GM19351 (cell line): Measurements from ENCODE around the gene PLA2G12B.
"Not testable (repeated sequence)": the region's sequence is repeated elsewhere in the genome, so short reads cannot be mapped to it uniquely, and the experiment has no call there.

Experiments used
- ATAC-seq: cut with Tn5 transposase; IDR thresholded peaks from one replicate; pipeline ENCODE4 v1.9.1; 2021; ENCODE audit warnings: mild to moderate bottlenecking, moderate library complexity; ENCODE audit not compliant: unreplicated experiment

The PLA2G12B gene

DNA sequence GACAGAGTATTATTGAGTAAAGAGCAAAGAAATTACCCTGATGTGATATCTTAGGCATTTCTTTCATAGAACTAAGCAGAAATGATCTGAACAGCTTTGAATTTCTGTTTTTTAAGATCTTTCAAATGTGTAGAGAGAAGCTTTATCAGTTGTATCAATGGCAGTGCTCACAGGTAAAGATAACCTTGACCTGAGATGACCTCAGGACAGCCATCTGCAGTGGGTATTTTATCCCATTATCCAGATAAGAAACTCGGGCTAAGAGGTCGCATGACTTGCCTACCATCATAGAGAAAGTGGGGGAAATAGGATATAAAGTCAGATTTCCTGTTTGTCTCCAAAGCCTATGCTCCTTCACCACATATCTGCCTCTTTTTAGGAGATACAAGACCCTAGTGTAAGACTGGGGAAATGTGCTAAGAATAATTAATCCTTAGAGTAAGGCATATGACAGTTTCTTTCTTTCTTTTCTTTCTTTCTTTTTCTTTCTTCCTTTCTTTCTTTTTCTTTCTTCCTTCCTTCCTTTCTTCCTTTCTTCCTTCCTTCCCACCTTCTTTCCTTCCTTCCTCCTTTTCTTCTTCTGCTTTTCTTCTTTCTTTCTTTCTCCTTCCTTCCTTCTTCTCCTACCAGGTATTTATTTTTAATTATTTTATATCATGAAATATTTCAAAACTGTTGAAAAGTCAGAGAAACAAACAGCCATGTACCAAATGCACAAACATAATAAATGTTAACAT is 10.9 kb downstream of the PLA2G12B start:
- ATAC-seq, result no peak

DNA sequence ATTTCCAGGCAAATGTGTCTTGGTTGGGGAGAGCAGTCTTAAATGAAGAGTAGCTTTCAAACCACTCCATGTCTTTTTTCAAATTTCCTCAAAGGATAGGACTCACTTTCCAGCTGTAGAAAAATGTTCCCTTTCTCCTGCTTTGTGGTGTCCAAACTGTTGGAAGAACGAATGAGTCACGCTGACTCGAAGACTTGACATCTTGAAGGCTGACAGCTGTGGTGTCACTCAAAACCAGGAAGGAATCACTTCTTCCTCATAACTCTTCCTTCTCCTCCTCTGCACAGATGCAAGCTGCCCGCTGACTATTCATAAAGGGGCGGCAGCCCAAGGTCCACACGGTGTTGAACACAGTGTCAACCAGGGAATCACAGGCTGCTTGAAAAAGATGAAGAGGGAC is 19.2 kb downstream of the PLA2G12B start:
- ATAC-seq, result no peak

DNA sequence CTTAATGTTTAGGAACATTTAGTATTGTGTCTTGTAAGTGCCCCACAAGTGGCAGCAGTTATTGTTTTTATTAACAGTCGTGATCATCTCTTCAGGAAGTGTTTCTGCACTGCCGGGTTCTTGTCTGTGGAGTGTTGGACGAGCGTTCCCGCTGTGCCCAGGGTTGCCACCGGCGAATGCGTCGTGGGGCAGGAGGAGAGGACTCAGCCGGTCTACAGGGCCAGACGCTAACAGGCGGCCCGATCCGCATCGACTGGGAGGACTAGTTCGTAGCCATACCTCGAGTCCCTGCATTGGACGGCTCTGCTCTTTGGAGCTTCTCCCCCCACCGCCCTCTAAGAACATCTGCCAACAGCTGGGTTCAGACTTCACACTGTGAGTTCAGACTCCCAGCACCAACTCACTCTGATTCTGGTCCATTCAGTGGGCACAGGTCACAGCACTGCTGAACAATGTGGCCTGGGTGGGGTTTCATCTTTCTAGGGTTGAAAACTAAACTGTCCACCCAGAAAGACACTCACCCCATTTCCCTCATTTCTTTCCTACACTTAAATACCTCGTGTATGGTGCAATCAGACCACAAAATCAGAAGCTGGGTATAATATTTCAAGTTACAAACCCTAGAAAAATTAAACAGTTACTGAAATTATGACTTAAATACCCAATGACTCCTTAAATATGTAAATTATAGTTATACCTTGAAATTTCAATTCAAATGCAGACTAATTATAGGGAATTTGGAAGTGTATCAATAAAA is 22.2 kb downstream of the PLA2G12B start:
- no peak for ATAC-seq

- ATAC-seq, result no peak
These were observed 24.3 kb downstream of the PLA2G12B start for GRCh38 chr10:72930276-72930675.

GRCh38 chr10:72928798-72929197 is 25.8 kb downstream of the PLA2G12B start:
- no peak for ATAC-seq

GRCh38 chr10:72927485-72927884 is 27.1 kb downstream of the PLA2G12B start:
- ATAC-seq, result no peak

GRCh38 chr10:72925951-72926465 is 28.6 kb downstream of the PLA2G12B start:
- no peak for ATAC-seq

DNA sequence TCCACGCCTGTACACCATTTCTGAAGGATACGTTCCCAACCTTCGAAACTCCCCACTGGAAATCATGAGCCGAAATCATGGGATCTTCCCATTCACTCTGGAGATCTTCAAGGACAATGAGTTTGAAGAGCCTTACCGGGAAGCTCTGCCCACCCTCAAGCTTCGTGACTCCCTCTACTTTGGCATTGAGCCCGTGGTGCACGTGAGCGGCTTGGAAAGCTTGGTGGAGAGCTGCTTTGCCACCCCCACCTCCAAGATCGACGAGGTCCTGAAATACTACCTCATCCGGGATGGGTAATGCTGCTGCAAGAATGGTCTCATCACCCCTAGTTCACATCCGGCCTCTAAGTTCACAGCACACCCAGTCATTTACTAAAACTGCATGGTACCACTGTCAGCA is 30.3 kb downstream of the PLA2G12B start:
- no peak for ATAC-seq

DNA sequence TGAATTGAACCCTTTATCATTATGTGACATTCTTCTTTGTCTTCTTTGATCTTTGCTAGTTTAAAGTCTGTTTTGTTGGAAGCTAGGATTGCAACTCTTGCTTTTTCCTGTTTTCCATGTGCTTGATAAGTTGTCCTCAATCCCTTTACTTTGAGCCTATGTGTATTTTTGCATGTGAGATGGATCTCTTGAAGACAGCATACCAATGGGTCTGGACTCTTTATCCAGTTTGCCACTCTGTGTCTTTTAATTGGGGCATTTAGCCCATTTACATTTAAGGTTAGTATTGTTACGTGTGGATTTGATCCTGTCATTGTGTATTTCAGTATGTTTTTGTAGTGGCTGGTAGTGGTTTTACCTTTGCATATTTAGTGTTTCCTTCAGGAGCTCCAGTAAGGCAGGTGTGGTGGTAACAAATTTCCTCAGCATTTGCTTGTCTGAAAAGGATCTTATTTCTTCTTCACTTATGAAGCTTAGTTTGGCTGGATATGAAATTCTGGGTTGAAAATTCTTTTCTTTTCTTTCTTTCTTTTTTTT is 33.4 kb downstream of the PLA2G12B start:
- ATAC-seq, result not testable (repeated sequence)

- no peak for ATAC-seq
These were observed 36.3 kb downstream of the PLA2G12B start for GRCh38 chr10:72918352-72918751.

GRCh38 chr10:72917803-72918332 is 36.7 kb downstream of the PLA2G12B start:
- ATAC-seq, result not testable (repeated sequence)

DNA sequence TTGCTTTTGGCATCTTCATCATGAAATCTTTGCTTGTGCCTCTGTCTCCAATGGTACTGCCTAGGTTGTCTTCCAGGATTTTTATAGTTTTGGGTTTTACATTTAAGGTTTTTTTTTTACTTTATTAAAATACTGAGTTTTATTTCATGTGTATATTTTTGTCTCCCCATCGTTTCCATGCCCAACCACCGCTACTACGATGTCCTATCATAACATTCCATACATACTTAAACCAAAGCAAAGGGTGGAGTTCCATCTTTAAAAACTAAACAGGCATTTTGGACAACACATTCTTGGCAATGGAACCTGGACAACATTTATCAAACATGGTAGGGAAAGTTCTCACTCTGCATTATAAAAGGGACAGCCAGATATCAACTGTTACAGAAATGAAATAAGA is 37.4 kb downstream of the PLA2G12B start:
- not testable (repeated sequence) for ATAC-seq

DNA sequence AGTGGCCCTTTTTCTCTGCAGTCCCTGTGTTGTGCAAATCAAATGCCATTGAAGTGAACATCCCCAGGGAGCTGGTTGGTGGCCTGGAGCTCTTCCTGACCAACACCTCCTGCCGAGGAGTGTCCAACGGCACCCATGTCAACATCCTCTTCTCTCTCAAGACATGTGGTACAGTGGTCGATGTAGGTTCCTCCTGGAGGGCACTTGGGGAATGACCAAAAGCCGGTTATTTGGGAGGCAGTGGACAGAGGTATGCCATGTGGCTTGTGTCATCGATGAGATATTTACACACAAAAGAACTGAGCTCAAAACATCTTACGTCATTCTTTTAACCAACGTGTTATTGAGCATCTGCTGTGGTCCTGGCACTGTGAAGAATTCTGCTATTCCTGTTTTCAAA is 41.3 kb downstream of the PLA2G12B start:
- ATAC-seq, result no peak

DNA sequence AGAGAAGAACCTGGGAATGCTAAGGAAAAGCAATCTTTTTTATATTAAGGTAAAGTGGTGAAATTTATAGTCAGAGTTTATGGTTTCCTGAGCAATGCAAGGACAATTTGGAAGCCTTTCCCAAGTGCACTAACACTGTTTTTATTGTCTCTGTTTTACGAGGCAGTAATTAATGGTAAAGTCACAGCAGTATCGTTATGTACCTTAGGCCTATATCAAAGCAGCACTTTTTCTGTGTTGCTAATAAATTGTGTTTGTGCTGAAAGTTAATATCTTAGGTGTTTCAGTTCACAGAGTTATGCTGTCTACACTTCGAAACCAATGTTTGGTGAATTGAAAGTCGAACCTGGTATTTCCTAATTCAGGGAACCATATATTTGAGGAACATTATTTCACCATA is 41.9 kb downstream of the PLA2G12B start:
- ATAC-seq, result no peak

GRCh38 chr10:72911758-72912157 is 42.8 kb downstream of the PLA2G12B start:
- ATAC-seq, result no peak

DNA sequence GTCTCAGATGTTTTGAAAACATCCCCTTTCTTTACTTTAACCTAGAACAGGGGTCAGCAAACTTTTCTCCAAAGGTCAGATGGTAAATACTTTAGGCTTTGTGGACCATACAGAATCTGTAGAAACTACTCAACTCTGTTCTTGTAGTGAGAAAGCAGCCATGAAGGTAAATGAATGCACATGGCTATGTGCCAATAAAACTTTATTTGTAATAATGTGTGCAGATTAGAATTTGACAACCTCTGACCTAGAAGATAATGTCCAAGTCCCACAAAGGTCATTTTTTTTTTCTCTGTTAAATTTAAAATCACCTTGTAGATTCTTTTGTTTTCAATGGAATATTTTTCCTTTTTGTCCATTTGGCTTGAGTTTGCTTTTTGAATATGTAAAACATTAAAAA is 43.9 kb downstream of the PLA2G12B start:
- no peak for ATAC-seq

DNA sequence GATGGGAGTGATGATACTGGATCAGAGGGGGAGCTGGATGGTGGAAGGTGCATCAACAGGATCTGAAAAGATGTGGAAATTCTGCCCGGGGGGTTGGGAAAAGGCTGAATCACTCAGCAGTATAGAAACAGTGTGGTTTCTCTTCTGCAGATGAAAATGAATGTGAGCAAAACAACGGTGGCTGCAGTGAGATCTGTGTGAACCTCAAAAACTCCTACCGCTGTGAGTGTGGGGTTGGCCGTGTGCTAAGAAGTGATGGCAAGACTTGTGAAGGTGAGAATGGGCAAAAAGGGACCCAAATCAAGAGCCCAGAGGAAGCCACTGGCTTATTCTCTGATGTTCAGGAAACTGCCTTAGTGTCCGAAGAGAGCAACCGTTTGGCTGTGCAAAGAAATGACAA is 48.2 kb downstream of the PLA2G12B start:
- ATAC-seq, result no peak

GRCh38 chr10:72904806-72905205 is 49.8 kb downstream of the PLA2G12B start:
- ATAC-seq, result no peak

DNA sequence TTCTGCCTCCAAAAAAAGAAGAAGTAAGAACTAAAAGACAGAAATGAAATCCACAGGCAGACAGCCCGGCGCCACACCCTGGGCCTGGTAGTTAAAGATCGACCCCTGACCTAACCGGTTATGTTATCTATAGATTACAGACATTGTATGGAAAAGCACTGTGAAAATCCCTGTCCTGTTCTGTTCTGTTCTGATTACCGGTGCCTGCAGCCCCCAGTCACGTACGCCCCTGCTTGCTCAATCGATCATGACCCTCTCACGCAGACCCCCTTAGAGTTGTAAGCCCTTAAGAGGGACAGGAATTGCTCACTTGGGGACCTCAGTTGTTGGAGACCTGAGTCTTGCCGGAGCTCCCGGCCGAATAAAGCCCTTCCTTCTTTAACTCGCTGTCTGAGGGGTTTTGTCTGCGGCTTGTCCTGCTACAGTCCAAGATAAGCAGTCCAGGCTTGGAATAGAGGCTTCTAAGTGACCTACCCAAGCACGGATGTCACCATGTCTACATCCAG is 50.6 kb downstream of the PLA2G12B start:
- ATAC-seq, result not testable (repeated sequence)

DNA sequence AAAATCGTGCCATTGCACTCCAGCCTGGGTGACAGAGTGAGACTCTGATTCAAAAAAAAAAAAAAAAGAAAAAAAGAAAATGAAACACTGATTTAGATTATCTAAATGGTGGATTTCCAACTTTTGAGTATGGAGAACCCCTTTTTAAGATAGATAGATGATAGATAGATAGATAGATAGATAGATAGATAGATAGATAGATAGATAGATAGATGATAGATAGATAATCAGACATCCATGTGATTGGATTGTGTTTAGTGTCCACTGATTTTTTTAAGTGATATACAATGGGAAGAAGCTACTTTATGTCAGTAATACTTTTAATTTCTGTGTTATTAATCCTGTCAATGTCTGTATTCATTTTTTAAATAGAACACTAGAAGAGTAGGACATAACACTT is 55.1 kb downstream of the PLA2G12B start:
- no peak for ATAC-seq

- ATAC-seq, result no peak
These were observed 56.0 kb downstream of the PLA2G12B start for GRCh38 chr10:72898616-72899015.
